ENCODE measurements around the gene GRAMD1A. TPM values are rescaled to one million over a fixed set of nuclear protein-coding genes. Genes with fewer than 3 reads are reported as not detected.
"Not testable (repeated sequence)": the region's sequence is repeated elsewhere in the genome, so short reads cannot be mapped to it uniquely, and the experiment has no call there.

Gene GRAMD1A
- total RNA-seq, 3 donors from 2014 or later (not counting 1 experiment from before 2014, with no cell fraction given): 57.6 to 80.3 (median 66.6) TPM

DNA sequence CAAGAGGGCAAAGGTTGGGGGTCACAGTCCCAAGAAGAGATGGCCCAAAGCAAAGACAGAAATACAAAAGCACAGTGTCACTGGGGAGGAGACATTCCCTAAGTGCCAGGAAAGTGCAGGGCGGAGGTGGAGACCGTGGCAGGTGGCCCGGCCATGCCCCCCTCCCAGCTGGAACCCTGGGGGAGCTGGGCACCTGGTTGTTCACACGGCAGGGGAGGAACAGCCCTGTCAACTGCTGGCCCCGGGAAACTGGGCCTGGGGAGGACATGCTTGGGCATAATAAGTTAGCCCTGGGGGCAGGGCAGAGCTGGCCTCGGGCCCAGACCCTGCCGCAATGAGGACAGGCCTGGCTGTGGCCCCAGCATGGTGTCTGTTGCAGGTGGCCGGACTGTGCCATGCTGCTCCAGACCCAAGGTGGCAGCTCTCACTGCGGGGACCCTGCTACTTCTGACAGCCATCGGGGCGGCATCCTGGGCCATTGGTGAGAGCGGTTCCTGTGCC is 48.8 kb downstream of the GRAMD1A start:
- Histone ChIP-seq H3K4me1 (ENCODE audit: control insufficient read depth, insufficient read depth, low read length) (peaks cover 5% of the 10 kb centered on the region), H3K9me3 (ENCODE audit: control insufficient read depth, insufficient read depth, low read length) (no peaks in the 10 kb centered on the region), H3K36me3 (ENCODE audit: control insufficient read depth, insufficient read depth, low read length) (no peaks in the 10 kb centered on the region), H3K27me3 (ENCODE audit: control insufficient read depth, insufficient read depth, low read length) (no peaks in the 10 kb centered on the region), H3K4me3 (ENCODE audit: low read length) (no peak overlapping the region), H3K27ac (ENCODE audit: low read length) (no peak overlapping the region)
- DNase-seq (no peak), ATAC-seq (no peak)
- Mint-ChIP-seq H3K36me3 (no peaks in the 10 kb centered on the region), H3K9me3 (no peaks in the 10 kb centered on the region), H3K27ac (no peak overlapping the region), H3K4me3 (no peak overlapping the region), H3K4me1 (peaks cover 5 to 12% of the 10 kb centered on the region in 2 donors), H3K27me3 (ENCODE audit: low read depth in 2 of 2) (peaks cover 12 to 14% of the 10 kb centered on the region in 2 donors)
- TF ChIP-seq, protein P1, sequence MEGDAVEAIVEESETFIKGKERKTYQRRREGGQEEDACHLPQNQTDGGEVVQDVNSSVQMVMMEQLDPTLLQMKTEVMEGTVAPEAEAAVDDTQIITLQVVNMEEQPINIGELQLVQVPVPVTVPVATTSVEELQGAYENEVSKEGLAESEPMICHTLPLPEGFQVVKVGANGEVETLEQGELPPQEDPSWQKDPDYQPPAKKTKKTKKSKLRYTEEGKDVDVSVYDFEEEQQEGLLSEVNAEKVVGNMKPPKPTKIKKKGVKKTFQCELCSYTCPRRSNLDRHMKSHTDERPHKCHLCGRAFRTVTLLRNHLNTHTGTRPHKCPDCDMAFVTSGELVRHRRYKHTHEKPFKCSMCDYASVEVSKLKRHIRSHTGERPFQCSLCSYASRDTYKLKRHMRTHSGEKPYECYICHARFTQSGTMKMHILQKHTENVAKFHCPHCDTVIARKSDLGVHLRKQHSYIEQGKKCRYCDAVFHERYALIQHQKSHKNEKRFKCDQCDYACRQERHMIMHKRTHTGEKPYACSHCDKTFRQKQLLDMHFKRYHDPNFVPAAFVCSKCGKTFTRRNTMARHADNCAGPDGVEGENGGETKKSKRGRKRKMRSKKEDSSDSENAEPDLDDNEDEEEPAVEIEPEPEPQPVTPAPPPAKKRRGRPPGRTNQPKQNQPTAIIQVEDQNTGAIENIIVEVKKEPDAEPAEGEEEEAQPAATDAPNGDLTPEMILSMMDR (IDR thresholded peaks at IDR 0.05): no peak
- 74% methylated on average over 12 of the region's 12 CpGs for WGBS (ENCODE audit: insufficient coverage)
- intact Hi-C loops (cut with micrococcal nuclease): no loop called here

DNA sequence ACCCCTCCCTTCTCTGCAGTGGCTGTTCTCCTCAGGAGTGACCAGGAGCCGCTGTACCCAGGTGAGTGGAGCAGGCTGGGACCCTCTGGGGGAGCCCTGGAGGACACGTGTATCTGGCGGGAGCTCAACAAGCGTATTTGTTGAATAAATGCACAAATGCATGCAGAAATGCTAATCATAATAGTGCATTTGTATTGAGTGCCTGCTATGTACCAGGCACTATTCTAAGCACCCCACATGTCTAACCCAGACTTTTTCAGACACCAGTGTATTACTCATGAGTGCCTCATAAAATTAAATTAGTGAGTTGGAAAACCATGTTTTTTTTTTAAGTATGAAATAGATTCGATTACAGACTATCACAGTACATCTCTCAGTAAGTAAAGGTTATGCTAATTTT is 49.3 kb downstream of the GRAMD1A start:
- Histone ChIP-seq H3K27ac (ENCODE audit: low read length) (no peak overlapping the region), H3K4me1 (ENCODE audit: control insufficient read depth, insufficient read depth, low read length) (peaks cover 5% of the 10 kb centered on the region), H3K27me3 (ENCODE audit: control insufficient read depth, insufficient read depth, low read length) (no peaks in the 10 kb centered on the region), H3K4me3 (ENCODE audit: low read length) (no peak overlapping the region), H3K36me3 (ENCODE audit: control insufficient read depth, insufficient read depth, low read length) (no peaks in the 10 kb centered on the region), H3K9me3 (ENCODE audit: control insufficient read depth, insufficient read depth, low read length) (no peaks in the 10 kb centered on the region)
- peaks cover 8 to 9% of the 10 kb centered on the region in 2 donors for H3K27me3 Mint-ChIP-seq (ENCODE audit: low read depth in 2 of 2)
- intact Hi-C loops (cut with micrococcal nuclease): no loop called here
- no peaks in the 10 kb centered on the region for H3K36me3 Mint-ChIP-seq
- 81% methylated on average over 4 of the region's 5 CpGs for WGBS (ENCODE audit: insufficient coverage)
- peaks cover 3 to 7% of the 10 kb centered on the region in 2 donors for H3K4me1 Mint-ChIP-seq
- no peak for DNase-seq
- ATAC-seq: no peak
- no peak overlapping the region for H3K27ac Mint-ChIP-seq
- H3K9me3 Mint-ChIP-seq: no peaks in the 10 kb centered on the region
- H3K4me3 Mint-ChIP-seq: no peak overlapping the region
- TF ChIP-seq, protein P1 (IDR thresholded peaks at IDR 0.05): no peak

DNA sequence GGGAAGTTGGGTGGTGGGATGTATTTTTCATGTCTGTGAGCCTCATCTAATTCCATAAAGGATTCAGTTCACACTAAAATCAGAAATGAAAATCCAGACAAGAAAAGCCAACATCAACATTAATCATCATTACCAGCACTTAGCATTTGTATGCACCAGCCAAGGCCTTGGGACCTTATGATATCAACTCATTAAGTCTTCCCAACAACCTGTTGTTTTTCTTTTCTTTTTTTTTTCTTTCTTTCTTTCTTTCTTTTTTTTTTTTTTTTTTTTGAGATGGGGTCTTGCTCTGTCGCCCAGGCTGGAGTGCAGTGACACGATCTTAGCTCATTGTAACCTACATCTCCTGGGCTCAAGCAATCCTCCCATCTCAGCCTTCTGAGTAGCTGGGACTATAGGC is 50.5 kb downstream of the GRAMD1A start:
- H3K9me3 ChIP-seq (ENCODE audit: control insufficient read depth, insufficient read depth, low read length); H3K4me1 ChIP-seq (ENCODE audit: control insufficient read depth, insufficient read depth, low read length); H3K36me3 Mint-ChIP-seq; H3K9me3 Mint-ChIP-seq; H3K4me3 ChIP-seq (ENCODE audit: low read length); ATAC-seq; H3K4me1 Mint-ChIP-seq; intact Hi-C loops (cut with micrococcal nuclease); DNase-seq; H3K27ac ChIP-seq (ENCODE audit: low read length); H3K27me3 Mint-ChIP-seq (ENCODE audit: low read depth in 2 of 2); H3K27me3 ChIP-seq (ENCODE audit: control insufficient read depth, insufficient read depth, low read length); H3K4me3 Mint-ChIP-seq; H3K27ac Mint-ChIP-seq; H3K36me3 ChIP-seq (ENCODE audit: control insufficient read depth, insufficient read depth, low read length): not testable (repeated sequence)
- 83% methylated on average over 2 of the region's 2 CpGs for WGBS (ENCODE audit: insufficient coverage)

DNA sequence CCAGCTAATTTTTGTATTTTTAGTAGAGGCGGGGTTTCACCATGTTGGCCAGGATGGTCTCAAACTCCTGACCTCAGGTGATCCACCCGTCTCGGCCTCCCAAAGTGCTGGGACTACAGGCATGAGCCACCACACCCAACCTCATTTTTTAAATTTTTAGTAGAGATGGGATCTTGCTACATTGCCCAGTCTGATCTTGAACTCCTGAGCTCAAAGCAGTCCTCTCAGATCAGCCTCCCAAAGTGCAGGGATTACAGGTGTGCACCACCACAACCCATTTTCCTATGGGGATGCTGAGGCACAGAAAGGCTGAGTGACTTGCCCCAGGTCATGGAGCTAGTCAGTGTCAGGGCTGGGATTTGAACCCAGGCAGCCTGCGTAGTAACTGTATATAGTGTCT is 51.1 kb downstream of the GRAMD1A start:
- H3K36me3 ChIP-seq (ENCODE audit: control insufficient read depth, insufficient read depth, low read length); H3K27ac ChIP-seq (ENCODE audit: low read length); H3K9me3 Mint-ChIP-seq; H3K4me3 Mint-ChIP-seq; H3K27ac Mint-ChIP-seq; H3K9me3 ChIP-seq (ENCODE audit: control insufficient read depth, insufficient read depth, low read length); H3K27me3 ChIP-seq (ENCODE audit: control insufficient read depth, insufficient read depth, low read length); ATAC-seq; intact Hi-C loops (cut with micrococcal nuclease); H3K4me1 ChIP-seq (ENCODE audit: control insufficient read depth, insufficient read depth, low read length); DNase-seq; H3K36me3 Mint-ChIP-seq; H3K4me1 Mint-ChIP-seq; H3K4me3 ChIP-seq (ENCODE audit: low read length): not testable (repeated sequence)
- H3K27me3 Mint-ChIP-seq (ENCODE audit: low read depth in 2 of 2): peaks cover 4 to 11% of the 10 kb centered on the region in 2 donors
- WGBS (ENCODE audit: insufficient coverage): 92% methylated on average over 4 of the region's 4 CpGs
